Left ventricle myocardium inferior (tissue), 1 donor: ENCODE data around the gene RPH3AL. TPM values are rescaled to one million over a fixed set of nuclear protein-coding genes. Genes with fewer than 3 reads are reported as not detected.

Experiments
- DNase-seq: peaks from one replicate; pipeline ENCODE4 v3.0.0-alpha.2; 2020
- H3K27ac ChIP-seq: fragments of 200-600 bp; replicated peaks from 2 replicates; pipeline ENCODE4 v1.8.0; 2021
- H3K27me3 ChIP-seq: fragments of 200-600 bp; 2 replicates; pipeline ENCODE4 v1.8.0; 2021; ENCODE audit warnings: low read depth
- H3K36me3 ChIP-seq: fragments of 200-600 bp; 2 replicates; pipeline ENCODE4 v1.8.0; 2021
- H3K4me1 ChIP-seq: fragments of 200-600 bp; 2 replicates; pipeline ENCODE4 v1.8.0; 2021
- H3K4me3 ChIP-seq: fragments of 200-600 bp; 2 replicates; pipeline ENCODE4 v1.8.0; 2021; ENCODE audit warnings: mild to moderate bottlenecking, moderate library complexity
- H3K9me3 ChIP-seq: fragments of 200-600 bp; replicated peaks from 2 replicates; pipeline ENCODE4 v1.8.0; 2021
- CTCF ChIP-seq: fragments of 200-600 bp; IDR thresholded peaks from 2 replicates; pipeline ENCODE4 v1.8.0; 2021; ENCODE audit warnings: antibody characterized with exemption, mild to moderate bottlenecking, borderline replicate concordance
- intact Hi-C: fragments of 100-400 bp; cut with micrococcal nuclease; formaldehyde crosslinking; loops from one replicate; pipeline ENCODE4 v1.11.0; 2022
- total RNA-seq: library from RNA; stranded (reverse); fragmentation: NEBNext Ultra II Directional; extraction: Animal tissue kit (Norgen Biotek cat#: 25700); gene quantifications from one replicate; pipeline ENCODE4 v1.2.1, GENCODE V29; 2021
- donor health status: DM: no; HTN: yes; CAD: no; lungs with severe emphysema.

The RPH3AL gene
- total RNA-seq, 1 donor from 2014 or later, result 4.0 TPM

DNA sequence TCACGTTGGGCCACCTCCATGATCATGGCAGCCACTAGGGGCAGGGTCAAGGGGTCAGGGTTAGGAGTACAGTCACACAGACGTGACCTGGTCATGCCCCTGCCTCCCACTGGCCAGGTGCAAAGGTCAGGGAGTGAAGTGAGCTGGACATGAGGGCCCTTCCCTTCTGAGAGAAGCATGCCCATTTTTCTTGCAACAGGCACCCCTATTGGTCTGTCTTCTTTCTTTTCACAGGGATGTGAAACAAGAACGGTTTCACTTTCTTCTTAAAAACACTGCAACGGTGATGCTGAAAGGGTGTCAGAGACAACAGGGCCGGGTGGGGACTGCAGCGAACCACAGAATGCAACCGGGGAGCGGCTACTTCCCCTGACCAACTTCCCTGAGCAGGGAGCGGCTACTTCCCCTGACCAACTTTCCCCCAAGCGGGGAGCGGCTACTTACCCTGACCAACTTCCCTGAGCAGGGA lies 119.1 kb downstream of the RPH3AL start:
- H3K4me1 ChIP-seq, result peaks cover 29% of the 10 kb centered on the region
- intact Hi-C loops, result no loop called here
- peaks cover 13% of the 10 kb centered on the region for H3K27me3 ChIP-seq
- DNase-seq, result peak; percentile 18
- H3K36me3 ChIP-seq, result no peaks in the 10 kb centered on the region
- no peak for TF ChIP-seq CTCF
- no peaks in the 10 kb centered on the region for H3K9me3 ChIP-seq
- peak overlapping the region; percentile 87 for H3K27ac ChIP-seq
- H3K4me3 ChIP-seq, result peak overlapping the region; percentile 44

- no peak for TF ChIP-seq CTCF
- Histone ChIP-seq H3K27me3 (peaks cover 14% of the 10 kb centered on the region), H3K4me3 (no peak overlapping the region), H3K27ac (peak overlapping the region; percentile 87), H3K36me3 (no peaks in the 10 kb centered on the region), H3K4me1 (peaks cover 38% of the 10 kb centered on the region), H3K9me3 (no peaks in the 10 kb centered on the region)
- DNase-seq, result peak; percentile 6
- intact Hi-C loops, result no loop called here
These were observed 120.4 kb downstream of the RPH3AL start for GRCh38 chr17:231966-232807.

GRCh38 chr17:231191-231965 lies 121.2 kb downstream of the RPH3AL start:
- DNase-seq, result peak; percentile 14
- H3K4me1 ChIP-seq, result peaks cover 43% of the 10 kb centered on the region
- TF ChIP-seq CTCF, result no peak
- H3K4me3 ChIP-seq, result no peak overlapping the region
- peaks cover 14% of the 10 kb centered on the region for H3K27me3 ChIP-seq
- H3K36me3 ChIP-seq, result no peaks in the 10 kb centered on the region
- no peaks in the 10 kb centered on the region for H3K9me3 ChIP-seq
- intact Hi-C loops, result no loop called here
- peak overlapping the region; percentile 87 for H3K27ac ChIP-seq

GRCh38 chr17:230395-230770 lies 122.2 kb downstream of the RPH3AL start:
- no peak for TF ChIP-seq CTCF
- no peak overlapping the region for H3K4me3 ChIP-seq
- intact Hi-C loops, result no loop called here
- H3K4me1 ChIP-seq, result peaks cover 43% of the 10 kb centered on the region
- no peaks in the 10 kb centered on the region for H3K36me3 ChIP-seq
- peaks cover 14% of the 10 kb centered on the region for H3K27me3 ChIP-seq
- DNase-seq, result peak; percentile 12
- H3K27ac ChIP-seq, result no peak overlapping the region
- no peaks in the 10 kb centered on the region for H3K9me3 ChIP-seq

DNA sequence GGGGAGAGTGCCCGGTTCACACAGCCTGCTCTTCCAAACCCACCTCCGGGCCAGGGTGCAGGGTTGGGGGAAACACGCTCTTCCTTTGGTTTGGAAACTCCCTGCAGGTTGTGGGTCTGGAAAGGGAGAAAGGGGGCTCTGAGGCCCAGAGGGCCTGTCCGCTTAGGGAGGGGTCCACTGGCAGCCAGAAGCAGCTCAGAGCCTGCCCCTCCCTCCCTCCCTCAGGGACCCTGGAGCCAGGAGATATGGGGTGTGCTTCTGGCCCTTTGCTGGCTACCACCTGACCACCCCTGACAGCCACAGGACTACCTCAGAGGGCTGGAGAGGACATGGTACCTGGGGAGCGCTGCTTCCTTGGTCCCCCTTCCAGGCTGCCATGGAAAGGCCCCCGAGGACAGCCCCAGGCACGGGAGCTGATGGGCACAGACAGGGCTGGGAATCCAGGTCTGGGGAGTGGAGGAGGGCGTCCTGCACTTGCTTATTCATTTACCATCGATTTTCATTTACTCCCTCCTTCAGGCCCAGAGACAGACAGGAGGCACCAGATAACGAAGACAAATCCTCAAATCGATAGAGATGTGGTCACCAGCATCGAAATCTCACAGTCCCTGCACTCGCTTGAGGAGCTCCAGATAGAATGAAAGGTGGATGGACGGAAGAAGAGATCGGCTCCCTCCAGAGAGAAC lies 122.8 kb downstream of the RPH3AL start:
- no peak overlapping the region for H3K4me3 ChIP-seq
- H3K27me3 ChIP-seq, result peaks cover 14% of the 10 kb centered on the region
- intact Hi-C loops, result no loop called here
- H3K36me3 ChIP-seq, result no peaks in the 10 kb centered on the region
- peak; percentile 6 for DNase-seq
- H3K9me3 ChIP-seq, result no peaks in the 10 kb centered on the region
- H3K4me1 ChIP-seq, result peaks cover 42% of the 10 kb centered on the region
- peak overlapping the region; percentile 46 for H3K27ac ChIP-seq
- no peak for TF ChIP-seq CTCF
